Gastroesophageal sphincter (tissue), 3 donors: ENCODE results near the gene PLXNA2.

Experiments
- EP300 ChIP-seq: sonication (generic); formaldehyde crosslinking; IDR thresholded peaks from one replicate; pipeline ENCODE4 v1.6.1; 2017; ENCODE audit warnings: antibody characterized with exemption, mild to moderate bottlenecking
- POLR2A ChIP-seq, 2 donors: fragments of 450-650 bp; IDR thresholded peaks; one replicate each; pipeline ENCODE4 v1.6.1; 2017; ENCODE audit warnings: antibody characterized with exemption in 2 of 2, mild to moderate bottlenecking in 2 of 2, moderate library complexity in 1 of 2
- POLR2AphosphoS5 ChIP-seq: sonication (generic); formaldehyde crosslinking; IDR thresholded peaks from one replicate; pipeline ENCODE4 v1.6.1; 2017; ENCODE audit warnings: antibody characterized with exemption
- TF ChIP-seq, protein P1 (sequence below), 4 experiments: fragments of 200-600 bp in 2 of 4; fragments of 450-650 bp in 2 of 4; sonication (generic) in 1 of 4; IDR thresholded peaks; one replicate each; pipeline ENCODE4 v1.5.1; 2017 to 2019; ENCODE audit warnings: antibody characterized with exemption in 4 of 4, mild to moderate bottlenecking in 2 of 4, moderate library complexity in 2 of 4

DNA sequence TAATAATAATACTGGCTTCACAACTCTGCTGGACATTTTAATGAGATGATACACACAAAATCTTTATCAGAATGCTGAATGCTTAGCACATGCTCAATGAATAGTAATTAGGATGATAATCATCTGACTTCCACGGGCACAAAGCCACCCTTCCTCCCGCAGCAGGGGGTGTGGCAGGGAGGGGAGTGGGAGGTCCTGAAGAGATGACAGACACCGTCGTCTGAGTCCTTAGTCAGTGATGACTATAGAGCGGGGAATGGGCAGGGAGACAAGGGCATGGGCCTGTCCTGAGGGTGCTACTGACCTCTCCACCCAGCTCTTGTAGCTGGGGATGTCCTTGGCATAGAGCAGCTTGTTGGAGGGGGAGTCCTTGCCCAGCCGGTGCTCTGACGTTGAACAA is 215.7 kb downstream of the PLXNA2 start:
- TF ChIP-seq, protein P1, sequence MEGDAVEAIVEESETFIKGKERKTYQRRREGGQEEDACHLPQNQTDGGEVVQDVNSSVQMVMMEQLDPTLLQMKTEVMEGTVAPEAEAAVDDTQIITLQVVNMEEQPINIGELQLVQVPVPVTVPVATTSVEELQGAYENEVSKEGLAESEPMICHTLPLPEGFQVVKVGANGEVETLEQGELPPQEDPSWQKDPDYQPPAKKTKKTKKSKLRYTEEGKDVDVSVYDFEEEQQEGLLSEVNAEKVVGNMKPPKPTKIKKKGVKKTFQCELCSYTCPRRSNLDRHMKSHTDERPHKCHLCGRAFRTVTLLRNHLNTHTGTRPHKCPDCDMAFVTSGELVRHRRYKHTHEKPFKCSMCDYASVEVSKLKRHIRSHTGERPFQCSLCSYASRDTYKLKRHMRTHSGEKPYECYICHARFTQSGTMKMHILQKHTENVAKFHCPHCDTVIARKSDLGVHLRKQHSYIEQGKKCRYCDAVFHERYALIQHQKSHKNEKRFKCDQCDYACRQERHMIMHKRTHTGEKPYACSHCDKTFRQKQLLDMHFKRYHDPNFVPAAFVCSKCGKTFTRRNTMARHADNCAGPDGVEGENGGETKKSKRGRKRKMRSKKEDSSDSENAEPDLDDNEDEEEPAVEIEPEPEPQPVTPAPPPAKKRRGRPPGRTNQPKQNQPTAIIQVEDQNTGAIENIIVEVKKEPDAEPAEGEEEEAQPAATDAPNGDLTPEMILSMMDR (IDR thresholded peaks at IDR 0.05) = no peak
- no peak for TF ChIP-seq POLR2A (IDR thresholded peaks at IDR 0.05)
- TF ChIP-seq POLR2AphosphoS5 = no peak
- TF ChIP-seq EP300 = no peak
